Sigmoid colon (tissue), 3 donors: Measurements from ENCODE around the gene ARSG.

ENCODE experiments used
- CTCF ChIP-seq, 4 experiments: fragments of 450-650 bp in 3 of 4; fragments of 200-600 bp in 1 of 4; IDR thresholded peaks; one replicate each; pipeline ENCODE4 v1.5.1; 2016 to 2019; ENCODE audit warnings: antibody characterized with exemption in 4 of 4, mild to moderate bottlenecking in 3 of 4, moderate library complexity in 2 of 4
- POLR2A ChIP-seq, 2 donors: fragments of 450-650 bp; IDR thresholded peaks; one replicate each; pipeline ENCODE4 v1.6.1; 2016; ENCODE audit warnings: antibody characterized with exemption in 2 of 2, mild to moderate bottlenecking in 2 of 2, moderate library complexity in 2 of 2

GRCh38 chr17:68431045-68431608 is 139.8 kb downstream of the ARSG start:
- TF ChIP-seq CTCF (IDR thresholded peaks at IDR 0.05): no peak
- TF ChIP-seq POLR2A (IDR thresholded peaks at IDR 0.05): no peak
